Heart right ventricle (tissue), 16 donors: ENCODE measurements around the gene ASPHD2. TPM values are rescaled to one million over a fixed set of nuclear protein-coding genes. Genes with fewer than 3 reads are reported as not detected.

Source experiments
- ATAC-seq, 8 donors: fragments of 200-7000 bp; cut with Tn5 transposase; one replicate each; pipeline ENCODE4 v1.9.1; 2020; ENCODE audit warnings: mild to moderate bottlenecking in 8 of 8, moderate library complexity in 8 of 8, moderate number of reproducible peaks in 1 of 8
- DNase-seq, 2 donors: peaks; one replicate each; pipeline ENCODE4 v3.0.0-alpha.2; 2020
- H3K27ac ChIP-seq, 10 donors: fragments of 200-600 bp; sonication (generic) in 2 of 10; one replicate each; pipeline versions ENCODE4 v1.5.0 to v1.8.0; 2020 to 2022; ENCODE audit warnings: mild to moderate bottlenecking in 3 of 10
- H3K27me3 ChIP-seq, 7 donors: fragments of 200-600 bp; one replicate each; pipeline ENCODE4 v1.8.0; 2021 to 2022; ENCODE audit warnings: mild to moderate bottlenecking in 2 of 7
- H3K36me3 ChIP-seq, 9 donors: fragments of 200-600 bp; sonication (generic) in 1 of 9; one replicate each; pipeline versions ENCODE4 v1.5.0 to v1.8.0; 2020 to 2022; ENCODE audit warnings: mild to moderate bottlenecking in 2 of 9
- H3K4me1 ChIP-seq, 9 donors: fragments of 200-600 bp; sonication (generic) in 1 of 9; one replicate each; pipeline versions ENCODE4 v1.5.0 to v1.8.0; 2020 to 2022; ENCODE audit warnings: mild to moderate bottlenecking in 4 of 9
- H3K4me3 ChIP-seq, 10 donors: fragments of 200-600 bp; sonication (generic) in 2 of 10; one replicate each; pipeline versions ENCODE4 v1.5.0 to v1.8.0; 2020 to 2022; ENCODE audit warnings: mild to moderate bottlenecking in 7 of 10, moderate library complexity in 2 of 10
- H3K9me3 ChIP-seq, 11 donors: fragments of 200-600 bp in 10 of 11; sonication (generic) in 2 of 11; one replicate each; pipeline versions ENCODE4 v1.5.0 to v1.8.0; 2013 to 2022; ENCODE audit warnings: mild to moderate bottlenecking in 2 of 11, control low read depth in 1 of 11, moderate library complexity in 1 of 11
- CTCF ChIP-seq, 9 donors: fragments of 200-600 bp; sonication (generic) in 2 of 9; IDR thresholded peaks; one replicate each; pipeline versions ENCODE4 v1.5.0 to v1.8.0; 2021 to 2022; ENCODE audit warnings: antibody characterized with exemption in 9 of 9, mild to moderate bottlenecking in 5 of 9, moderate library complexity in 1 of 9
- WGBS, 2 donors: extraction: QIAGEN DNeasy Blood & Tissue Kit; methylation state at CpG; one replicate each; pipeline ENCODE4 v1.1.7; 2013; ENCODE audit warnings: inconsistent platforms in 1 of 2; 5-methylcytosine and 5-hydroxymethylcytosine counted together
- intact Hi-C, 10 donors: fragments of 100-400 bp; cut with DNase I; formaldehyde crosslinking; loops; one replicate each; pipeline versions ENCODE4 v1.11.1 to v1.14.2; 2022
- polyA plus RNA-seq, 2 donors: library from polyadenylated mRNA; stranded (reverse); fragments of 200-250 nt; gene quantifications; one replicate each; pipeline ENCODE4 v1.2.3, GENCODE V29; 2013
- total RNA-seq, 10 donors: library from RNA; stranded (reverse); fragmentation: NEBNext Ultra II Directional in 3 of 10; extraction: Animal tissue kit (Norgen Biotek cat#: 25700) in 3 of 10; gene quantifications; one replicate each; pipeline versions ENCODE4 v1.2.1 to v1.2.4, GENCODE V29; 2021 to 2023
- donor health status: Arrhythmogenic right ventricular cardiomyopathy.
- donor health status: ischemic (EF 13 %, LVEDD 7.1; RV severe dilation, severe dysfunction).
- donor health status: healthy with polysubstance abuse.
- donor health status: DM: no; HTN: yes; CAD: no.
- donor health status: DM: no; HTN: no; CAD: no.
- donor health status: ischemic (EF 25% LVEDD 6.9; RV normal size, moderate dysfunction).
- donor health status: ischemic (EF 25% LVEDD 5.7; RV mildly dilated, moderate dysfunction).
- donor health status: healthy.
- donor health status: DM: yes; HTN: yes; CAD: no.
- donor health status: Ischemic cardiomyopathy.
- donor health status: ischemic (EF 35%, LVEDD 5.7; RV mildly dilated, moderate dysfunction).
- donor health status: nonischemic (EF 11% LVEDD 7.7; RV severe dilation, severe dysfunction).
- donor health status: DM: yes; HTN: yes; CAD: no.
- donor health status: PGD.
- donor health status: ischemic (EF 29% LVEDD 5.4; RV normal size, mild dysfunction).
- donor health status: nonischemic (EF 23%, LVEDD 6.1; RV moderate dilation, normal function).

ASPHD2 gene
- total and polyA plus RNA-seq, 12 donors, result 0.07 to 1.8 (median 0.15) TPM; not detected in 3

DNA sequence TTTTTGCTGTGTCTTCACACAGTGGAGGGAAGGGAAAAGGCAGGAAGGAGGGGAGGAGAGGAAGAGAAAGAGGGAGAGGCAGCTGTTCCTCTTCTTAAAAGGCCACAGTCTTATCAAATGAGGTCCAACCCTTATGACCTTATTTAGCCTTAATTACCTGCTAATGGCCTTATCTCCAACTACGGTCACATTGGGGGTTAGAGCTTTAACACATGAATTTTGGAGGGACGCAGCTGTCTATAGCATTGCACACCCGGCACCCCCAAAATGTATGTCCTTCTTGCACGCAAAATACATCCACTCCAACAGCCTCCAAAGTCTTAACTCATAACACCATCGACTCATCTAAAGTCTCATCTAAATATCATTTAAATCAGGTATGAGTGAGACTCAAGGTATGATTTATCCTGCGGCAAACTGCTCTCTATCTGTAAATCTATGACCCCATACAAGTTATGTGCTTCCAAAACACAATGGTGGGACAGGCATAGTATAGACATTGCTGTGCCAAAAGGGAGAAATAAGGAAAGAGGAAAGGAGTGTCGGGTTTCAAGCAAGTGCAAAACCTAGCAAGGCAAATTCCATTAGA is 45.0 kb upstream of the ASPHD2 start:
- no peaks in the 10 kb centered on the region for H3K4me1 ChIP-seq
- WGBS, 2 donors, result 72 to 79% methylated on average over 7 of the region's 7 CpGs
- peaks cover 0 to 73% (median 27%) of the 10 kb centered on the region in 7 donors for H3K27me3 ChIP-seq
- no peak overlapping the region for H3K4me3 ChIP-seq
- no peak for ATAC-seq
- no peak for TF ChIP-seq CTCF (IDR thresholded peaks at IDR 0.05)
- no peaks in the 10 kb centered on the region for H3K36me3 ChIP-seq
- no peak overlapping the region for H3K27ac ChIP-seq
- intact Hi-C loops, result no loop called here
- peaks cover 0 to 4% (median 0%) of the 10 kb centered on the region in 11 donors for H3K9me3 ChIP-seq
- DNase-seq, result no peak

GRCh38 chr22:26385164-26385563 is 43.9 kb upstream of the ASPHD2 start:
- DNase-seq (no peak), ATAC-seq (no peak)
- no peak overlapping the region for H3K27ac ChIP-seq
- intact Hi-C loops, result no loop called here
- H3K9me3 ChIP-seq, result no peaks in the 10 kb centered on the region
- no peak for TF ChIP-seq CTCF (IDR thresholded peaks at IDR 0.05)
- H3K4me3 ChIP-seq, result no peak overlapping the region
- H3K36me3 ChIP-seq, result no peaks in the 10 kb centered on the region
- 71 to 91% methylated on average over 1 of the region's 1 CpG for WGBS, 2 donors
- peaks cover 0 to 69% (median 22%) of the 10 kb centered on the region in 7 donors for H3K27me3 ChIP-seq
- no peaks in the 10 kb centered on the region for H3K4me1 ChIP-seq

- no peak overlapping the region for H3K27ac ChIP-seq
- H3K36me3 ChIP-seq, result no peaks in the 10 kb centered on the region
- peaks cover 0 to 56% (median 13%) of the 10 kb centered on the region in 7 donors for H3K27me3 ChIP-seq
- DNase-seq, result no peak
- H3K4me1 ChIP-seq, result no peaks in the 10 kb centered on the region
- no peaks in the 10 kb centered on the region for H3K9me3 ChIP-seq
- no peak for TF ChIP-seq CTCF (IDR thresholded peaks at IDR 0.05)
- 72 to 83% methylated on average over 3 of the region's 3 CpGs for WGBS, 2 donors
- intact Hi-C loops, result no loop called here
- H3K4me3 ChIP-seq, result no peak overlapping the region
- ATAC-seq, result no peak
Measured at GRCh38 chr22:26389125-26389524, 39.9 kb upstream of the ASPHD2 start.

- no peak overlapping the region for H3K27ac ChIP-seq
- no peaks in the 10 kb centered on the region for H3K36me3 ChIP-seq
- H3K4me1 ChIP-seq, result no peaks in the 10 kb centered on the region
- TF ChIP-seq CTCF (IDR thresholded peaks at IDR 0.05), result no peak
- WGBS, 2 donors, result 85 to 88% methylated on average over 1 of the region's 1 CpG
- no peak overlapping the region for H3K4me3 ChIP-seq
- ATAC-seq, result no peak
- intact Hi-C loops, result loop anchor here in 2 of 10 donors (10.0 kb wide), 2 partner anchors 74 to 274 kb away; no protein-coding TSS in a partner anchor
- no peaks in the 10 kb centered on the region for H3K9me3 ChIP-seq
- peaks cover 0 to 46% (median 9%) of the 10 kb centered on the region in 7 donors for H3K27me3 ChIP-seq
- no peak for DNase-seq
Measured at GRCh38 chr22:26391091-26391490, 38.0 kb upstream of the ASPHD2 start.
